Endothelial cell of umbilical vein (primary cell): ENCODE data around the gene SLC24A3. TPM values are rescaled to one million over a fixed set of nuclear protein-coding genes. Genes with fewer than 3 reads are reported as not detected.

ENCODE experiments used
- BruUV-seq: library from RNA; stranded (reverse); fragments of 400-500 nt; replicated peaks from 2 replicates; lab custom pipeline; 2021; lab: Mats Ljungman, UMichigan
- CTCF ChIA-PET: fragments of 300-600, 350-600 bp; sonication (Branson Sonifier 250); formaldehyde crosslinking; loops from one replicate; lab custom pipeline; 2021; ENCODE audit warnings: antibody characterized with exemption, inconsistent platforms; lab: Charles Lee
- POLR2A ChIA-PET: fragments of 300-600, 350-600 bp; sonication (Branson Sonifier 250); formaldehyde crosslinking; loops from one replicate; lab custom pipeline; 2021; ENCODE audit warnings: antibody characterized with exemption, inconsistent platforms; lab: Charles Lee
- DNase-seq: peaks from one replicate; pipeline ENCODE4 v3.0.0-alpha.2; 2011; ENCODE audit warnings: low read depth, low spot score
- FAIRE-seq: peaks from 2 replicates; lab custom pipeline; 2011; peaks lifted over from hg19 to GRCh38; lab: Jason Lieb, UNC
- H2AFZ ChIP-seq: 2 replicates; pipeline ENCODE4 v1.6.0; 2012; ENCODE audit warnings: low read depth, low read length, control low read depth, inconsistent platforms
- H3K27ac ChIP-seq: 2 replicates; pipeline ENCODE4 v1.5.1; 2011; ENCODE audit warnings: low read depth, mild to moderate bottlenecking, control low read depth, low read length, moderate library complexity; ENCODE audit not compliant: insufficient read depth
- H3K27me3 ChIP-seq, 2 experiments: 2 replicates each; pipeline versions ENCODE4 v1.6.0 to v1.6.1; 2011; ENCODE audit warnings: low read length in 2 of 2, mixed read lengths in 1 of 2; ENCODE audit not compliant: control insufficient read depth in 2 of 2, insufficient read depth in 2 of 2
- H3K36me3 ChIP-seq, 2 experiments: 2 replicates in 1 of 2; 3 replicates in 1 of 2; pipeline ENCODE4 v1.5.1; 2011; ENCODE audit warnings: low read length in 2 of 2, mild to moderate bottlenecking in 1 of 2, moderate library complexity in 1 of 2; ENCODE audit not compliant: control insufficient read depth in 2 of 2, insufficient read depth in 2 of 2; ENCODE audit errors: extremely low read depth in 1 of 2
- H3K4me1 ChIP-seq: 3 replicates; pipeline ENCODE4 v1.5.1; 2011; ENCODE audit warnings: mild to moderate bottlenecking, low read length; ENCODE audit not compliant: control insufficient read depth, insufficient read depth; ENCODE audit errors: extremely low read depth
- H3K4me2 ChIP-seq: 2 replicates; pipeline ENCODE4 v1.6.1; 2011; ENCODE audit warnings: low read length, control low read depth, mixed read lengths; ENCODE audit not compliant: insufficient read depth
- H3K4me3 ChIP-seq, 3 experiments: fragments of 200-600 bp in 1 of 3; sonication (generic), shearing (Covaris generic) in 1 of 3; replicated peaks in 1 of 3; 2 replicates each; pipeline ENCODE4 v1.5.1; 2011 to 2016; ENCODE audit warnings: control low read depth in 3 of 3, low read length in 3 of 3, mild to moderate bottlenecking in 2 of 3, inconsistent platforms in 1 of 3, low read depth in 1 of 3, moderate library complexity in 1 of 3; ENCODE audit not compliant: insufficient read depth in 1 of 3
- H3K79me2 ChIP-seq: 2 replicates; pipeline ENCODE4 v1.6.0; 2012; ENCODE audit warnings: low read length, inconsistent platforms; ENCODE audit not compliant: control insufficient read depth, insufficient read depth
- H3K9ac ChIP-seq: replicated peaks from 2 replicates; pipeline ENCODE3; 2011; ENCODE audit warnings: low read length, control low read depth; ENCODE audit not compliant: insufficient read depth; ENCODE audit errors: extremely low read depth
- H3K9me1 ChIP-seq: replicated peaks from 3 replicates; pipeline ENCODE4 v1.6.0; 2011; ENCODE audit warnings: mild to moderate bottlenecking, low read length; ENCODE audit not compliant: control insufficient read depth, insufficient read depth; ENCODE audit errors: extremely low read depth
- H3K9me3 ChIP-seq: replicated peaks from 2 replicates; pipeline ENCODE4 v1.5.1; 2012; ENCODE audit warnings: low read length, inconsistent platforms; ENCODE audit not compliant: control insufficient read depth, insufficient read depth
- H4K20me1 ChIP-seq: replicated peaks from 2 replicates; pipeline ENCODE3; 2011; ENCODE audit warnings: mild to moderate bottlenecking, low read length; ENCODE audit not compliant: control insufficient read depth, insufficient read depth; ENCODE audit errors: extremely low read depth
- EZH2 ChIP-seq: IDR thresholded peaks from 2 replicates; pipeline ENCODE4 v1.6.1; 2012; ENCODE audit warnings: borderline replicate concordance, low read depth, mild to moderate bottlenecking, moderate library complexity, low read length, inconsistent platforms; ENCODE audit not compliant: severe bottlenecking
- FOS ChIP-seq: IDR thresholded peaks from 2 replicates; pipeline ENCODE4 v1.6.1; 2011; ENCODE audit warnings: mild to moderate bottlenecking, low read length, moderate library complexity, borderline replicate concordance; ENCODE audit not compliant: insufficient read depth
- GATA2 ChIP-seq: IDR thresholded peaks from 2 replicates; pipeline ENCODE4 v1.7.0; 2011; ENCODE audit warnings: low read depth, mild to moderate bottlenecking, moderate library complexity, mixed read lengths, low read length; ENCODE audit not compliant: insufficient read length, insufficient read depth
- JUN ChIP-seq: IDR thresholded peaks from 2 replicates; pipeline ENCODE4 v1.6.1; 2011; ENCODE audit warnings: borderline replicate concordance, low read depth; ENCODE audit not compliant: insufficient read length, insufficient read depth
- MYC ChIP-seq: IDR thresholded peaks from one replicate; pipeline ENCODE4 v1.6.1; 2011; ENCODE audit warnings: mild to moderate bottlenecking, low read depth, low read length
- POLR2A ChIP-seq: IDR thresholded peaks from 2 replicates; pipeline ENCODE4 v1.6.1; 2012; ENCODE audit warnings: low read depth, mild to moderate bottlenecking, control low read depth, low read length
- POLR2AphosphoS5 ChIP-seq: IDR thresholded peaks from 2 replicates; pipeline ENCODE4 v1.6.1; 2012; ENCODE audit warnings: low read depth, mild to moderate bottlenecking, control low read depth, low read length, moderate library complexity; ENCODE audit not compliant: insufficient read depth
- dilution Hi-C: fragments of 300-500 bp; cut with MboI; formaldehyde crosslinking; loops from one replicate; pipeline ENCODE4 v1.15.0; 2019; ENCODE audit warnings: low sequenced_read_pairs; ENCODE audit not compliant: extremely low pct_ligation_motif_present
- intact Hi-C: fragments of 100-400 bp; cut with micrococcal nuclease; formaldehyde crosslinking; loops from one replicate; pipeline ENCODE4 v1.10.0; 2022
- polyA plus RNA-seq, 4 experiments: library from polyadenylated mRNA; depleted of rRNA in 3 of 4; stranded (reverse) in 3 of 4; unstranded in 1 of 4; fragments of >200 nt; gene quantifications; 2 replicates each; pipeline versions ENCODE4 v1.2.1 to v1.2.3, GENCODE V29; 2011 to 2012; ENCODE audit warnings: missing spikeins in 1 of 4
- total RNA-seq: library from RNA; stranded (reverse); gene quantifications from 2 replicates; pipeline ENCODE4 v1.2.3, GENCODE V29; 2021
- TF ChIP-seq, protein P1 (sequence below), 2 donors: IDR thresholded peaks; 1 replicate in 1 of 2; 2 replicates in 1 of 2; pipeline ENCODE4 v1.5.1; 2011; ENCODE audit warnings: low read length in 2 of 2, mild to moderate bottlenecking in 2 of 2, moderate library complexity in 2 of 2, control low read depth in 1 of 2, inconsistent platforms in 1 of 2, low read depth in 1 of 2; ENCODE audit not compliant: insufficient read depth in 1 of 2; ENCODE audit errors: extremely low read depth in 1 of 2
- TF ChIP-seq, protein P2 (sequence below): IDR thresholded peaks from 2 replicates; pipeline ENCODE4 v1.6.1; 2011; ENCODE audit not compliant: insufficient read depth, insufficient read length

Gene SLC24A3
- total and polyA plus RNA-seq, 2 donors (not counting 3 experiments of a cell fraction or from before 2014, with no cell fraction given) = not detected

- Histone ChIP-seq H3K9me3 (no peaks in the 10 kb centered on the region), H2AFZ (no peak overlapping the region), H3K4me1 (no peaks in the 10 kb centered on the region), H3K4me2 (no peak overlapping the region), H3K9ac (no peak overlapping the region), H3K9me1 (no peaks in the 10 kb centered on the region), H3K79me2 (no peaks in the 10 kb centered on the region), H3K4me3 (no peak overlapping the region), H3K36me3 (no peaks in the 10 kb centered on the region), H4K20me1 (no peaks in the 10 kb centered on the region), H3K27ac (no peak overlapping the region), H3K27me3 (peaks cover 18 to 24% of the 10 kb centered on the region in 2 experiments)
- CTCF ChIA-PET = no interaction called here
- intact Hi-C loops = no loop called here
- POLR2A ChIA-PET = no interaction called here
- no peak for TF ChIP-seq GATA2
- TF ChIP-seq POLR2A = no peak
- TF ChIP-seq, protein P1, sequence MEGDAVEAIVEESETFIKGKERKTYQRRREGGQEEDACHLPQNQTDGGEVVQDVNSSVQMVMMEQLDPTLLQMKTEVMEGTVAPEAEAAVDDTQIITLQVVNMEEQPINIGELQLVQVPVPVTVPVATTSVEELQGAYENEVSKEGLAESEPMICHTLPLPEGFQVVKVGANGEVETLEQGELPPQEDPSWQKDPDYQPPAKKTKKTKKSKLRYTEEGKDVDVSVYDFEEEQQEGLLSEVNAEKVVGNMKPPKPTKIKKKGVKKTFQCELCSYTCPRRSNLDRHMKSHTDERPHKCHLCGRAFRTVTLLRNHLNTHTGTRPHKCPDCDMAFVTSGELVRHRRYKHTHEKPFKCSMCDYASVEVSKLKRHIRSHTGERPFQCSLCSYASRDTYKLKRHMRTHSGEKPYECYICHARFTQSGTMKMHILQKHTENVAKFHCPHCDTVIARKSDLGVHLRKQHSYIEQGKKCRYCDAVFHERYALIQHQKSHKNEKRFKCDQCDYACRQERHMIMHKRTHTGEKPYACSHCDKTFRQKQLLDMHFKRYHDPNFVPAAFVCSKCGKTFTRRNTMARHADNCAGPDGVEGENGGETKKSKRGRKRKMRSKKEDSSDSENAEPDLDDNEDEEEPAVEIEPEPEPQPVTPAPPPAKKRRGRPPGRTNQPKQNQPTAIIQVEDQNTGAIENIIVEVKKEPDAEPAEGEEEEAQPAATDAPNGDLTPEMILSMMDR (IDR thresholded peaks at IDR 0.05; ENCODE audit: extremely low read depth in 1 of 2, insufficient read depth in 1 of 2, low read depth in 1 of 2, low read length in 2 of 2) = no peak
- TF ChIP-seq EZH2 = no peak
- no peak for TF ChIP-seq POLR2AphosphoS5
- no peak for TF ChIP-seq FOS
- no peak for TF ChIP-seq MYC
- TF ChIP-seq, protein P2, sequence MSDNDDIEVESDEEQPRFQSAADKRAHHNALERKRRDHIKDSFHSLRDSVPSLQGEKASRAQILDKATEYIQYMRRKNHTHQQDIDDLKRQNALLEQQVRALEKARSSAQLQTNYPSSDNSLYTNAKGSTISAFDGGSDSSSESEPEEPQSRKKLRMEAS = no peak
- TF ChIP-seq JUN = no peak
- no TSS peak for BruUV-seq
- DNase-seq (no peak), FAIRE-seq (no peak)
- dilution Hi-C loops = no loop called here
These were observed 520 bp downstream of the SLC24A3 start for GRCh38 chr20:19212821-19213502.
